ENCODE data around the gene ROS1.

DNA sequence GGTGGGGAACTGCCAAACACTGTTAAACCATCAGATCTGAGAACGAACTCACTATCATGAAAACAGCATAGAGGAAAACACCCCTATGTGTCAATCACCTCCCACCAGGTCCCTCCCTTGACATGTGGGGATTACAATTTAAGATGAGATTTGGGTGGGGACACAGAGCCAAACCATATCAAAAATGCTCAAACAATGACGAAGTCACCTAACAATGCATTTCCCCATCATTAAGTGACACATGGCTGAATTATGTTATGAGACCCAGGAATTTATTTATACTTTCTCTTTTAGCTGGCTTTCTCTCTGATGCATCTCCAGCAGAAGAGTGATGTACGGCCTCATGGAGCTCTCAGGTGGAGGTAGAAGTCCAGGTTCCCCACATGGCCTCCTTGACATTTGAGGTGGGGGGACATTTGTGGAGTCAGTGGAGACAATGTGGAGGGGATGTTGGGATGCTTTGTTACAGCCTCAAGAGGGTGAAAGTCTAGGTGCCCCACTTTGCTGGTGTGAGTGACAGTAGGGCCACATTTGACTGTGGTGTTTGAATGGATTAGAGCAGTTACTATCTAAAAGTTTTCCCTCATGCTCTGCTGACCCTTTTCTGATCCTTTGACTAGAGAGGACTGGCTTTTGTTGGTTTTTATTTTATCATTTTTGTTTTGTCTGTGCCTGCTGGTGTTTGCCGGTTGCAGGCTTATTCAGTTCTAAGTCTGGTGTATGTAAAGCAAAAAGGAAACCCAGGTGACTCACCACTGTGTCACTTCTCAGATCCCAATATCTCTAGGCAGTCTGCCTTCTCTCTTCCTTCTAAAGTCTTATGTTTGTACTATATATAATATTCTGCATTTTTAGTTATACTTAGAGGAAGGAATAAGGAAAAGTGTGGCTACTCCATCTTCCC lies 38.3 kb upstream of the ROS1 start:
- TF ChIP-seq, protein P1, sequence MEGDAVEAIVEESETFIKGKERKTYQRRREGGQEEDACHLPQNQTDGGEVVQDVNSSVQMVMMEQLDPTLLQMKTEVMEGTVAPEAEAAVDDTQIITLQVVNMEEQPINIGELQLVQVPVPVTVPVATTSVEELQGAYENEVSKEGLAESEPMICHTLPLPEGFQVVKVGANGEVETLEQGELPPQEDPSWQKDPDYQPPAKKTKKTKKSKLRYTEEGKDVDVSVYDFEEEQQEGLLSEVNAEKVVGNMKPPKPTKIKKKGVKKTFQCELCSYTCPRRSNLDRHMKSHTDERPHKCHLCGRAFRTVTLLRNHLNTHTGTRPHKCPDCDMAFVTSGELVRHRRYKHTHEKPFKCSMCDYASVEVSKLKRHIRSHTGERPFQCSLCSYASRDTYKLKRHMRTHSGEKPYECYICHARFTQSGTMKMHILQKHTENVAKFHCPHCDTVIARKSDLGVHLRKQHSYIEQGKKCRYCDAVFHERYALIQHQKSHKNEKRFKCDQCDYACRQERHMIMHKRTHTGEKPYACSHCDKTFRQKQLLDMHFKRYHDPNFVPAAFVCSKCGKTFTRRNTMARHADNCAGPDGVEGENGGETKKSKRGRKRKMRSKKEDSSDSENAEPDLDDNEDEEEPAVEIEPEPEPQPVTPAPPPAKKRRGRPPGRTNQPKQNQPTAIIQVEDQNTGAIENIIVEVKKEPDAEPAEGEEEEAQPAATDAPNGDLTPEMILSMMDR (IDR thresholded peaks at IDR 0.05): no peak
- TF ChIP-seq EZH2 (IDR thresholded peaks at IDR 0.05; ENCODE audit: borderline replicate concordance, insufficient read depth, low read depth, low read length, poor library complexity, severe bottlenecking): no peak

Measured in B cell (primary cell).